ENCODE measurements around the gene SEMA3G. TPM values are rescaled to one million over a fixed set of nuclear protein-coding genes. Genes with fewer than 3 reads are reported as not detected.

Gene SEMA3G
- polyA plus RNA-seq, 1 donor (not counting 4 experiments of a cell fraction or from before 2014, with no cell fraction given): 0.07 TPM

- no peaks in the 10 kb centered on the region for H3K9me3 ChIP-seq (ENCODE audit: control insufficient read depth, low read depth, low read length)
- H2AFZ ChIP-seq (ENCODE audit: control insufficient read depth, low read length): no peak overlapping the region
- no peaks in the 10 kb centered on the region for H3K79me2 ChIP-seq (ENCODE audit: control insufficient read depth, insufficient read depth, low read length)
- no peak for TF ChIP-seq CTCF (optimal IDR thresholded peaks at IDR 0.05 in 1 of 3, IDR thresholded peaks at IDR 0.05 in 1 of 3, conservative IDR thresholded peaks at IDR 0.05 in 1 of 3; ENCODE audit: extremely low read depth in 1 of 3, insufficient read depth in 2 of 3, low read length in 3 of 3)
- no peak for TF ChIP-seq EZH2 (IDR thresholded peaks at IDR 0.05; ENCODE audit: low read length)
- H3K9me1 ChIP-seq (ENCODE audit: control insufficient read depth, extremely low read depth, insufficient read depth, low read length): no peaks in the 10 kb centered on the region
- no peaks in the 10 kb centered on the region for H3K27me3 ChIP-seq (ENCODE audit: control insufficient read depth, extremely low read depth, insufficient read depth, low read length)
- no peak overlapping the region for H3K27ac ChIP-seq (ENCODE audit: control insufficient read depth, insufficient read depth, low read length)
- no peaks in the 10 kb centered on the region for H4K20me1 ChIP-seq (ENCODE audit: control insufficient read depth, extremely low read depth, insufficient read depth, low read length)
- no peaks in the 10 kb centered on the region for H3K36me3 ChIP-seq (ENCODE audit: control insufficient read depth in 2 of 2, extremely low read depth in 1 of 2, insufficient read depth in 2 of 2, low read length in 2 of 2)
- H3K9ac ChIP-seq (ENCODE audit: control insufficient read depth, extremely low read depth, insufficient read depth, low read length): no peak overlapping the region
- DNase-seq (ENCODE audit: low read depth, low spot score): no peak
- H3K4me1 ChIP-seq (ENCODE audit: control insufficient read depth, extremely low read depth, insufficient read depth, low read length): peaks cover 17% of the 10 kb centered on the region
- FAIRE-seq: no peak
- dilution Hi-C loops (cut with MboI; ENCODE audit: extremely low pct_ligation_motif_present, low sequenced_read_pairs): no loop called here
- no peak overlapping the region for H3K4me3 ChIP-seq (ENCODE audit: control insufficient read depth in 2 of 3, extremely low read depth in 1 of 3, insufficient read depth in 2 of 3, low read depth in 1 of 3, low read length in 3 of 3)
- H3K4me2 ChIP-seq (ENCODE audit: control insufficient read depth, extremely low read depth, insufficient read depth, low read depth, low read length): no peak overlapping the region
These were observed 6.1 kb downstream of the SEMA3G start for GRCh38 chr3:52438579-52439425.

- H3K36me3 ChIP-seq (ENCODE audit: control insufficient read depth in 2 of 2, extremely low read depth in 1 of 2, insufficient read depth in 2 of 2, low read length in 2 of 2): no peaks in the 10 kb centered on the region
- no peak overlapping the region for H3K9ac ChIP-seq (ENCODE audit: control insufficient read depth, extremely low read depth, insufficient read depth, low read length)
- no peaks in the 10 kb centered on the region for H3K79me2 ChIP-seq (ENCODE audit: control insufficient read depth, insufficient read depth, low read length)
- H4K20me1 ChIP-seq (ENCODE audit: control insufficient read depth, extremely low read depth, insufficient read depth, low read length): no peaks in the 10 kb centered on the region
- dilution Hi-C loops (cut with MboI; ENCODE audit: extremely low pct_ligation_motif_present, low sequenced_read_pairs): no loop called here
- peaks cover 22% of the 10 kb centered on the region for H3K4me1 ChIP-seq (ENCODE audit: control insufficient read depth, extremely low read depth, insufficient read depth, low read length)
- no peaks in the 10 kb centered on the region for H3K27me3 ChIP-seq (ENCODE audit: control insufficient read depth, extremely low read depth, insufficient read depth, low read length)
- H3K9me3 ChIP-seq (ENCODE audit: control insufficient read depth, low read depth, low read length): no peaks in the 10 kb centered on the region
- no peak for DNase-seq (ENCODE audit: low read depth, low spot score)
- FAIRE-seq: no peak
- no peak for TF ChIP-seq EZH2 (IDR thresholded peaks at IDR 0.05; ENCODE audit: low read length)
- TF ChIP-seq CTCF (optimal IDR thresholded peaks at IDR 0.05 in 1 of 3, IDR thresholded peaks at IDR 0.05 in 1 of 3, conservative IDR thresholded peaks at IDR 0.05 in 1 of 3; ENCODE audit: extremely low read depth in 1 of 3, insufficient read depth in 2 of 3, low read length in 3 of 3): no peak
- H3K4me2 ChIP-seq (ENCODE audit: control insufficient read depth, extremely low read depth, insufficient read depth, low read depth, low read length): peak overlapping the region; percentile 51
- H3K4me3 ChIP-seq (ENCODE audit: control insufficient read depth in 2 of 3, extremely low read depth in 1 of 3, insufficient read depth in 2 of 3, low read depth in 1 of 3, low read length in 3 of 3): no peak overlapping the region
- H2AFZ ChIP-seq (ENCODE audit: control insufficient read depth, low read length): peak overlapping the region; percentile 74
- no peak overlapping the region for H3K27ac ChIP-seq (ENCODE audit: control insufficient read depth, insufficient read depth, low read length)
- no peaks in the 10 kb centered on the region for H3K9me1 ChIP-seq (ENCODE audit: control insufficient read depth, extremely low read depth, insufficient read depth, low read length)
These were observed 6.9 kb downstream of the SEMA3G start for GRCh38 chr3:52438104-52438376.
